Keratinocyte (primary cell): ENCODE measurements around the gene HDAC7.

ENCODE experiments used
- CTCF ChIP-seq, 3 experiments: IDR thresholded peaks in 1 of 3; conservative IDR thresholded peaks in 1 of 3; optimal IDR thresholded peaks in 1 of 3; 2 replicates in 2 of 3; 3 replicates in 1 of 3; pipeline versions ENCODE3 to v1.5.1; 2011; ENCODE audit warnings: low read length in 3 of 3, mild to moderate bottlenecking in 3 of 3, moderate library complexity in 2 of 3, control low read depth in 1 of 3, inconsistent platforms in 1 of 3; ENCODE audit not compliant: insufficient read depth in 2 of 3; ENCODE audit errors: extremely low read depth in 1 of 3
- EZH2 ChIP-seq: IDR thresholded peaks from one replicate; pipeline ENCODE4 v1.6.1; 2012; ENCODE audit warnings: inconsistent platforms, mild to moderate bottlenecking, low read length, moderate library complexity

- no peak for TF ChIP-seq CTCF (optimal IDR thresholded peaks at IDR 0.05 in 1 of 3, IDR thresholded peaks at IDR 0.05 in 1 of 3, conservative IDR thresholded peaks at IDR 0.05 in 1 of 3; ENCODE audit: extremely low read depth in 1 of 3, insufficient read depth in 2 of 3, low read length in 3 of 3)
- TF ChIP-seq EZH2, result no peak
These were observed 45.0 kb downstream of the HDAC7 start for GRCh38 chr12:47774663-47775062.
